Bronchial epithelial cell (primary cell): ENCODE results near the gene GLI2. TPM values are rescaled to one million over a fixed set of nuclear protein-coding genes. Genes with fewer than 3 reads are reported as not detected.

Experiments
- DNase-seq: peaks from one replicate; pipeline ENCODE4 v3.0.0-alpha.2; 2010; ENCODE audit warnings: low read depth
- FAIRE-seq: peaks from 2 replicates; lab custom pipeline; 2011; peaks lifted over from hg19 to GRCh38; lab: Jason Lieb, UNC
- H3K27me3 ChIP-seq: 2 replicates; pipeline ENCODE4 v1.5.1; 2011; ENCODE audit warnings: low read length; ENCODE audit not compliant: control insufficient read depth, insufficient read depth
- H3K36me3 ChIP-seq: 2 replicates; pipeline ENCODE4 v1.5.1; 2011; ENCODE audit warnings: low read length; ENCODE audit not compliant: control insufficient read depth, insufficient read depth
- H3K4me3 ChIP-seq: 2 replicates; pipeline ENCODE4 v1.5.1; 2011; ENCODE audit warnings: mild to moderate bottlenecking, low read depth, low read length, control low read depth
- CTCF ChIP-seq: IDR thresholded peaks from 2 replicates; pipeline ENCODE4 v1.5.1; 2011; ENCODE audit warnings: mild to moderate bottlenecking, moderate library complexity, low read length, control low read depth, inconsistent platforms; ENCODE audit not compliant: insufficient read depth, severe bottlenecking
- total RNA-seq: library from RNA; depleted of rRNA; stranded (reverse); fragments of >200 nt; gene quantifications from 2 replicates; pipeline ENCODE4 v1.2.1, GENCODE V29; 2014

GLI2 gene
- total RNA-seq, 1 donor from 2014 or later, result under 0.01 TPM

- Histone ChIP-seq H3K27me3 (peaks cover 2% of the 10 kb centered on the region), H3K36me3 (no peaks in the 10 kb centered on the region), H3K4me3 (no peak overlapping the region)
- FAIRE-seq, result no peak
- DNase-seq, result no peak
- TF ChIP-seq CTCF, result no peak
Measured at GRCh38 chr2:120749506-120750431, 14.1 kb downstream of the GLI2 start.

- DNase-seq (no peak), FAIRE-seq (no peak)
- TF ChIP-seq CTCF, result no peak
- Histone ChIP-seq H3K36me3 (no peaks in the 10 kb centered on the region), H3K27me3 (no peaks in the 10 kb centered on the region), H3K4me3 (no peak overlapping the region)
Measured at GRCh38 chr2:120750488-120751210, 15.0 kb downstream of the GLI2 start.

- no peak for FAIRE-seq
- DNase-seq, result peak; percentile 14
Measured at GRCh38 chr2:120751553-120751952, 15.9 kb downstream of the GLI2 start.

GRCh38 chr2:120754067-120754960 lies 18.6 kb downstream of the GLI2 start:
- H3K27me3 ChIP-seq, result no peaks in the 10 kb centered on the region
- H3K4me3 ChIP-seq, result no peak overlapping the region
- no peak for TF ChIP-seq CTCF
- FAIRE-seq (no peak), DNase-seq (no peak)
- no peaks in the 10 kb centered on the region for H3K36me3 ChIP-seq

More at GRCh38 chr2:120751553-120751952, 15.9 kb downstream of the GLI2 start:
- H3K4me3 ChIP-seq, result no peak overlapping the region
- no peaks in the 10 kb centered on the region for H3K27me3 ChIP-seq
- no peaks in the 10 kb centered on the region for H3K36me3 ChIP-seq
- TF ChIP-seq CTCF, result no peak
